HCT116 (cell line): ENCODE data around the gene ATP5PO. TPM values are rescaled to one million over a fixed set of nuclear protein-coding genes. Genes with fewer than 3 reads are reported as not detected.

Experiments
- ATAC-seq: fragments of 200-7000 bp; cut with Tn5 transposase; 2 replicates; pipeline ENCODE4 v1.9.1; 2020; ENCODE audit warnings: mild to moderate bottlenecking, moderate library complexity
- BruUV-seq: library from RNA; stranded (reverse); fragments of 400-500 nt; replicated peaks from 2 replicates; lab custom pipeline; 2021; lab: Mats Ljungman, UMichigan
- CTCF ChIA-PET: fragments of 300-600 bp; sonication (Branson Sonifier 250); formaldehyde crosslinking; loops from one replicate; lab custom pipeline; 2021; ENCODE audit warnings: antibody characterized with exemption; lab: Charles Lee
- POLR2A ChIA-PET: fragments of 300-600, 350-600 bp; sonication (Branson Sonifier 250); formaldehyde crosslinking; loops from one replicate; lab custom pipeline; 2021; ENCODE audit warnings: antibody characterized with exemption; lab: Charles Lee
- RAD21 ChIA-PET, 2 experiments: fragments of 300-600 bp; sonication (Branson Sonifier 250); formaldehyde crosslinking; loops; one replicate each; lab custom pipeline; 2023; ENCODE audit warnings: low total read pairs in 2 of 2; ENCODE audit not compliant: uncharacterized antibody in 2 of 2, unreplicated experiment in 2 of 2, low non-redundant PET in 1 of 2; lab: Charles Lee
- DNase-seq: peaks from one replicate; pipeline ENCODE4 v3.0.0-alpha.2; 2010; ENCODE audit warnings: low read depth, low spot score
- H2AFZ ChIP-seq: fragments of 200-600 bp; shearing (Covaris generic), sonication (generic); 2 replicates; pipeline ENCODE4 v1.6.1; 2017; ENCODE audit warnings: low read depth, mixed run types, mixed read lengths, antibody characterized with exemption, low read length; ENCODE audit not compliant: poor library complexity, severe bottlenecking
- H3K27ac ChIP-seq: 2 replicates; pipeline ENCODE4 v1.5.1; 2012; ENCODE audit warnings: low read depth, low read length
- H3K27me3 ChIP-seq: fragments of 200-600 bp; sonication (generic); 2 replicates; pipeline ENCODE4 v1.6.1; 2016; ENCODE audit warnings: mixed run types, low read length, mixed read lengths; ENCODE audit not compliant: insufficient read depth
- H3K36me3 ChIP-seq, 2 experiments: fragments of 200-500 bp in 1 of 2; fragments of 200-600 bp in 1 of 2; sonication (Bioruptor generic) in 1 of 2; sonication (generic) in 1 of 2; 2 replicates each; pipeline versions ENCODE4 v1.5.1 to v1.6.1; 2014 to 2016; ENCODE audit warnings: low read length in 2 of 2, inconsistent platforms in 1 of 2, mixed read lengths in 1 of 2, mixed run types in 1 of 2; ENCODE audit not compliant: insufficient read depth in 2 of 2, control insufficient read depth in 1 of 2
- H3K4me1 ChIP-seq, 2 experiments: fragments of 200-600 bp in 1 of 2; sonication (generic) in 1 of 2; 2 replicates each; pipeline versions ENCODE4 v1.5.1 to v1.6.1; 2012 to 2017; ENCODE audit warnings: low read length in 2 of 2, inconsistent platforms in 1 of 2, mild to moderate bottlenecking in 1 of 2, mixed read lengths in 1 of 2, mixed run types in 1 of 2, moderate library complexity in 1 of 2; ENCODE audit not compliant: insufficient read depth in 2 of 2, control insufficient read depth in 1 of 2
- H3K4me2 ChIP-seq: fragments of 200-600 bp; sonication (generic); 2 replicates; pipeline ENCODE4 v1.6.1; 2017; ENCODE audit warnings: mixed run types, low read length, mixed read lengths
- H3K4me3 ChIP-seq, 2 experiments: fragments of 200-600 bp in 1 of 2; sonication (generic) in 1 of 2; replicated peaks in 1 of 2; 2 replicates each; pipeline ENCODE4 v1.5.1; 2011 to 2016; ENCODE audit warnings: low read length in 2 of 2, control low read depth in 1 of 2, low read depth in 1 of 2, mild to moderate bottlenecking in 1 of 2, mixed read lengths in 1 of 2, mixed run types in 1 of 2
- H3K79me2 ChIP-seq: fragments of 200-600 bp; sonication (generic); 2 replicates; pipeline ENCODE4 v1.6.1; 2017; ENCODE audit warnings: mild to moderate bottlenecking, mixed run types, low read length, moderate library complexity, mixed read lengths; ENCODE audit not compliant: insufficient read depth
- H3K9ac ChIP-seq: fragments of 200-600 bp; sonication (generic); 2 replicates; pipeline ENCODE4 v1.6.1; 2016; ENCODE audit warnings: low read length, mixed read lengths
- H3K9me2 ChIP-seq: fragments of 200-600 bp; sonication (generic), shearing (Covaris generic); 2 replicates; pipeline ENCODE4 v1.6.1; 2017; ENCODE audit warnings: mixed run types, mild to moderate bottlenecking, moderate library complexity; ENCODE audit not compliant: insufficient read depth
- H3K9me3 ChIP-seq, 2 experiments: fragments of 200-500 bp in 1 of 2; fragments of 200-600 bp in 1 of 2; sonication (Bioruptor generic) in 1 of 2; sonication (generic) in 1 of 2; 2 replicates each; pipeline ENCODE4 v1.6.1; 2014 to 2017; ENCODE audit warnings: low read length in 2 of 2, mixed read lengths in 2 of 2, inconsistent platforms in 1 of 2, low read depth in 1 of 2, mild to moderate bottlenecking in 1 of 2, mixed run types in 1 of 2, moderate library complexity in 1 of 2; ENCODE audit not compliant: control insufficient read depth in 1 of 2, insufficient read depth in 1 of 2
- H4K20me1 ChIP-seq: fragments of 200-600 bp; sonication (generic), shearing (Covaris generic); 2 replicates; pipeline ENCODE4 v1.6.1; 2017; ENCODE audit warnings: mixed run types, mild to moderate bottlenecking, moderate library complexity; ENCODE audit not compliant: insufficient read depth
- ATF3 ChIP-seq: IDR thresholded peaks from 2 replicates; pipeline ENCODE4 v1.6.1; 2012
- EZH2 ChIP-seq: fragments of 200-600 bp; sonication (generic); IDR thresholded peaks from 2 replicates; pipeline ENCODE4 v1.6.1; 2017; ENCODE audit warnings: antibody characterized with exemption, mixed run types
- JUND ChIP-seq: IDR thresholded peaks from 2 replicates; pipeline ENCODE4 v1.6.1; 2012
- RAD21 ChIP-seq: IDR thresholded peaks from 2 replicates; pipeline ENCODE4 v1.6.1; 2012; ENCODE audit warnings: low read depth, mild to moderate bottlenecking
- REST ChIP-seq: IDR thresholded peaks from 2 replicates; pipeline ENCODE4 v1.6.1; 2012; ENCODE audit warnings: low read depth
- ZBTB33 ChIP-seq: IDR thresholded peaks from 2 replicates; pipeline ENCODE4 v1.6.1; 2011; ENCODE audit warnings: mild to moderate bottlenecking, low read length, moderate library complexity; ENCODE audit not compliant: insufficient replicate concordance; ENCODE audit errors: extremely low read depth
- ZFX ChIP-seq: fragments of 450-650 bp; IDR thresholded peaks from 2 replicates; pipeline ENCODE4 v1.6.1; 2017
- ZNF274 ChIP-seq: fragments of 200-500 bp; sonication (Bioruptor generic); IDR thresholded peaks from 2 replicates; pipeline ENCODE4 v1.6.1; 2014; ENCODE audit warnings: mild to moderate bottlenecking, low read depth, low read length, inconsistent platforms
- intact Hi-C: fragments of 100-400 bp; cut with micrococcal nuclease; formaldehyde crosslinking; loops from 2 replicates; pipeline ENCODE4 v1.10.0; 2022
- total RNA-seq: library from RNA; stranded (reverse); gene quantifications from one replicate; pipeline ENCODE4 v1.2.1, GENCODE V29; 2021; ENCODE audit not compliant: unreplicated experiment

Gene ATP5PO
- total RNA-seq, 1 experiment from 2014 or later, result 238 TPM

GRCh38 chr21:33881689-33882440 lies 33.7 kb downstream of the ATP5PO start:
- DNase-seq, result no peak
- ATAC-seq, result no peak
- no peaks in the 10 kb centered on the region for H4K20me1 ChIP-seq
- RAD21 ChIA-PET, result no interaction called here
- no peaks in the 10 kb centered on the region for H3K79me2 ChIP-seq
- H2AFZ ChIP-seq, result no peak overlapping the region
- CTCF ChIA-PET, result no interaction called here
- H3K27me3 ChIP-seq, result no peaks in the 10 kb centered on the region; the same call in 1 of the 2 replicates
- no peak overlapping the region for H3K9ac ChIP-seq
- H3K36me3 ChIP-seq, result no peaks in the 10 kb centered on the region
- H3K9me2 ChIP-seq, result no peaks in the 10 kb centered on the region
- H3K4me3 ChIP-seq, result no peak overlapping the region
- intact Hi-C loops, result no loop called here
- H3K27ac ChIP-seq, result no peak overlapping the region
- TF ChIP-seq ZBTB33, result no peak
- TF ChIP-seq JUND, result no peak
- TF ChIP-seq ZFX, result no peak
- TF ChIP-seq RAD21, result no peak
- no peak for TF ChIP-seq EZH2
- TF ChIP-seq ATF3, result no peak
- TF ChIP-seq ZNF274, result no peak
- no peak for TF ChIP-seq REST
- no peaks in the 10 kb centered on the region for H3K4me1 ChIP-seq
- BruUV-seq, result no TSS peak
- no peaks in the 10 kb centered on the region for H3K9me3 ChIP-seq
- POLR2A ChIA-PET, result no interaction called here
- no peak overlapping the region for H3K4me2 ChIP-seq
